K562 (cell line): ENCODE results near the gene NSRP1. TPM values are rescaled to one million over a fixed set of nuclear protein-coding genes. Genes with fewer than 3 reads are reported as not detected.

ENCODE experiments used
- EP300 ChIP-seq: IDR thresholded peaks from 2 replicates; pipeline ENCODE4 v1.6.1; 2012; ENCODE audit warnings: low read length, improper control_type of control experiment
- FOXJ3 ChIP-seq: sonication (generic); formaldehyde crosslinking; IDR thresholded peaks from 2 replicates; pipeline ENCODE4 v1.4.0; 2020; ENCODE audit warnings: mild to moderate bottlenecking, missing genetic modification reagents
- GATA2 ChIP-seq: sonication (generic); formaldehyde crosslinking; IDR thresholded peaks from 2 replicates; pipeline ENCODE4 v1.4.0; 2020; ENCODE audit warnings: mild to moderate bottlenecking, missing genetic modification reagents
- GATAD2B ChIP-seq: fragments of 450-650 bp; IDR thresholded peaks from 2 replicates; pipeline ENCODE4 v1.6.1; 2017; ENCODE audit warnings: mild to moderate bottlenecking, borderline replicate concordance
- HMBOX1 ChIP-seq: sonication (generic); IDR thresholded peaks from 2 replicates; pipeline ENCODE4 v1.6.1; 2016
- ID3 ChIP-seq, 2 experiments: fragments of 250-450 bp in 1 of 2; fragments of 450-650 bp in 1 of 2; sonication (Bioruptor Pico) in 1 of 2; IDR thresholded peaks; 2 replicates each; pipeline versions ENCODE4 v1.6.1 to v1.8.0; 2016 to 2021; ENCODE audit warnings: mild to moderate bottlenecking in 2 of 2, moderate library complexity in 2 of 2, missing compliant biosample characterization in 1 of 2, missing genetic modification characterization in 1 of 2
- IFI16 ChIP-seq: fragments of 250-450 bp; sonication (Bioruptor Pico); IDR thresholded peaks from 2 replicates; pipeline ENCODE4 v2.1.2; 2022; ENCODE audit warnings: mild to moderate bottlenecking, inconsistent platforms
- L3MBTL2 ChIP-seq: fragments of 450-650 bp; IDR thresholded peaks from 2 replicates; pipeline ENCODE4 v1.6.1; 2016; ENCODE audit warnings: mild to moderate bottlenecking, moderate library complexity
- NFXL1 ChIP-seq: fragments of 450-650 bp; formaldehyde crosslinking; IDR thresholded peaks from 2 replicates; pipeline ENCODE4 v1.4.0; 2021; ENCODE audit warnings: mild to moderate bottlenecking
- PML ChIP-seq: IDR thresholded peaks from 2 replicates; pipeline ENCODE4 v1.6.1; 2012; ENCODE audit warnings: low read length, inconsistent platforms
- PYGO2 ChIP-seq: fragments of 450-650 bp; IDR thresholded peaks from 2 replicates; pipeline ENCODE4 v1.6.1; 2016; ENCODE audit warnings: mild to moderate bottlenecking, missing genetic modification characterization, moderate library complexity, missing compliant biosample characterization
- RCOR1 ChIP-seq, 2 experiments: IDR thresholded peaks; 2 replicates each; pipeline ENCODE4 v1.6.1; 2012; ENCODE audit warnings: low read depth in 2 of 2, low read length in 2 of 2, borderline replicate concordance in 1 of 2, improper control_type of control experiment in 1 of 2
- SMARCA5 ChIP-seq: fragments of 450-650 bp; IDR thresholded peaks from 2 replicates; pipeline ENCODE4 v1.6.1; 2016
- SMARCB1 ChIP-seq: IDR thresholded peaks from 2 replicates; pipeline ENCODE4 v1.6.1; 2011; ENCODE audit warnings: improper control_type of control experiment, low read depth; ENCODE audit not compliant: insufficient read length
- SMARCC2 ChIP-seq: fragments of 450-650 bp; IDR thresholded peaks from 2 replicates; pipeline ENCODE4 v1.6.1; 2017; ENCODE audit warnings: antibody characterized with exemption, moderate library complexity, mild to moderate bottlenecking, low read depth
- SREBF2 ChIP-seq: sonication (generic); formaldehyde crosslinking; IDR thresholded peaks from 2 replicates; pipeline ENCODE4 v1.4.0; 2020; ENCODE audit warnings: mild to moderate bottlenecking, missing genetic modification reagents
- SRF ChIP-seq, 2 experiments: fragments of 250-450, 450-650 bp in 1 of 2; sonication (Bioruptor Pico) in 1 of 2; sonication (generic) in 1 of 2; formaldehyde crosslinking; IDR thresholded peaks; 2 replicates each; pipeline versions ENCODE4 v1.5.0 to v1.5.1; 2020 to 2022; ENCODE audit warnings: mild to moderate bottlenecking in 1 of 2, missing genetic modification reagents in 1 of 2
- ZNF146 ChIP-seq: IDR thresholded peaks from one replicate; pipeline ENCODE4 v1.6.1; 2018; ENCODE audit warnings: missing compliant biosample characterization; ENCODE audit not compliant: unreplicated experiment
- ZNF197 ChIP-seq: fragments of 200-800 bp; sonication (Bioruptor generic); IDR thresholded peaks from 2 replicates; pipeline ENCODE4 v1.6.1; 2016; ENCODE audit warnings: low read depth, missing genetic modification characterization, missing compliant biosample characterization
- ZNF584 ChIP-seq: fragments of 200-800 bp; sonication (Bioruptor generic); IDR thresholded peaks from 2 replicates; pipeline ENCODE4 v1.6.1; 2016; ENCODE audit warnings: low read depth, mild to moderate bottlenecking, missing genetic modification characterization, missing compliant biosample characterization
- polyA plus RNA-seq, 8 experiments: library from polyadenylated mRNA; depleted of rRNA in 4 of 8; stranded (reverse) in 5 of 8; unstranded in 3 of 8; fragments of >200 nt; fragmentation: Nextera tagmentation in 2 of 8; fragmentation: Illumina TruSeq in 1 of 8; extraction: Ambion mirVana in 2 of 8; extraction: Trizol in 1 of 8; gene quantifications; 2 replicates each; pipeline versions ENCODE4 v1.2.1 to v1.2.3, GENCODE V29; 2011 to 2014; ENCODE audit warnings: inconsistent platforms in 1 of 8, missing spikeins in 1 of 8
- total RNA-seq, 7 experiments: library from RNA; depleted of rRNA in 6 of 7; stranded (reverse); fragments of >200 nt in 6 of 7; fragmentation: Illumina TruSeq in 2 of 7; extraction: Trizol in 2 of 7; gene quantifications; 2 replicates each; pipeline versions ENCODE4 v1.2.1 to v1.2.3, GENCODE V29; 2011 to 2021; ENCODE audit warnings: low replicate concordance in 1 of 7
- TF ChIP-seq, protein P1 (sequence below): sonication (generic); formaldehyde crosslinking; IDR thresholded peaks from 2 replicates; pipeline ENCODE4 v1.8.1; 2023; ENCODE audit warnings: missing genetic modification reagents, mild to moderate bottlenecking, borderline replicate concordance
- TF ChIP-seq, protein P2 (sequence below): fragments of 450-650 bp; IDR thresholded peaks from 2 replicates; pipeline ENCODE4 v1.6.1; 2017; ENCODE audit warnings: antibody characterized with exemption

NSRP1 gene
- total and polyA plus RNA-seq, 9 of the 15 experiments (the other 6 are each of a cell fraction or from before 2014, with no cell fraction given), result 18.4 to 68.6 (median 32.7) TPM

DNA sequence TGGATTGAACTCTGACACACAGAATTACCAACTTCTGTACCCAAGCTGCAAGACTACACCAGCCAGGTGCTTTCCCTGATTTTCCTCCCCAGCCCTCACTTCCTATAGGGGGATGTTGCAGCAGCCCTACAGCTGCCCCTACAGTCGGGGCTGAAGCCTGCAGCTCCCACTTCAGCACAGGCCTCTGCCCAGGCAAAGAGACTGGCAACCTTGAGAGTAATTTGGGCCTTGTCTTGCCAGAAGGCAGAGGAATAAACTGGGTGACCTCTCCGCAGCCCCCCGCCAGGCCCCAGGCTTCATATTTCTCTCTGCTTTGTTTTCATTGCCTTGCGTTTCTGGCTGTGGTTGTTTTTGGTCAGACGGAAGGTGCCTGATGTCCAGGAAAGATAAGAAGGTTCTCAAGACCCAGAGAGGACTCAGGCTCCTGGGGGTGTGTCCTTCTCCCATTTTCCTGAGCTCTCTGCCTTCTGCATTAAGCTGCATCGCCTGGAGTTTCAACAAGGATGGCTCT is 86.9 kb downstream of the NSRP1 start (continued):
- no peak for TF ChIP-seq FOXJ3 (CRISPR knock-in tag)
- TF ChIP-seq PML, result no peak
- TF ChIP-seq RCOR1 (IDR thresholded peaks at IDR 0.05; ENCODE audit: borderline replicate concordance in 1 of 2, low read depth in 2 of 2, low read length in 2 of 2), result peak in 1 of 2 experiments; percentile 8; a peak in 1 of 4 replicates
- no peak for TF ChIP-seq ZNF146 (CRISPR knock-in tag)
- no peak for TF ChIP-seq ID3 (CRISPR knock-in tag; IDR thresholded peaks at IDR 0.05)
- TF ChIP-seq ID3 (tag; IDR thresholded peaks at IDR 0.05), result no peak
- TF ChIP-seq ZNF584 (CRISPR knock-in tag), result no peak
- TF ChIP-seq SMARCC2, result no peak
- no peak for TF ChIP-seq HMBOX1
- peak; percentile 41; the same call in 1 of the 2 replicates for TF ChIP-seq L3MBTL2
- TF ChIP-seq SMARCB1, result no peak
- no peak for TF ChIP-seq EP300
- TF ChIP-seq SRF (CRISPR knock-in tag; IDR thresholded peaks at IDR 0.05), result peak in 1 of 2 experiments; percentile 92; a peak in 2 of 4 replicates
- TF ChIP-seq, protein P1, sequence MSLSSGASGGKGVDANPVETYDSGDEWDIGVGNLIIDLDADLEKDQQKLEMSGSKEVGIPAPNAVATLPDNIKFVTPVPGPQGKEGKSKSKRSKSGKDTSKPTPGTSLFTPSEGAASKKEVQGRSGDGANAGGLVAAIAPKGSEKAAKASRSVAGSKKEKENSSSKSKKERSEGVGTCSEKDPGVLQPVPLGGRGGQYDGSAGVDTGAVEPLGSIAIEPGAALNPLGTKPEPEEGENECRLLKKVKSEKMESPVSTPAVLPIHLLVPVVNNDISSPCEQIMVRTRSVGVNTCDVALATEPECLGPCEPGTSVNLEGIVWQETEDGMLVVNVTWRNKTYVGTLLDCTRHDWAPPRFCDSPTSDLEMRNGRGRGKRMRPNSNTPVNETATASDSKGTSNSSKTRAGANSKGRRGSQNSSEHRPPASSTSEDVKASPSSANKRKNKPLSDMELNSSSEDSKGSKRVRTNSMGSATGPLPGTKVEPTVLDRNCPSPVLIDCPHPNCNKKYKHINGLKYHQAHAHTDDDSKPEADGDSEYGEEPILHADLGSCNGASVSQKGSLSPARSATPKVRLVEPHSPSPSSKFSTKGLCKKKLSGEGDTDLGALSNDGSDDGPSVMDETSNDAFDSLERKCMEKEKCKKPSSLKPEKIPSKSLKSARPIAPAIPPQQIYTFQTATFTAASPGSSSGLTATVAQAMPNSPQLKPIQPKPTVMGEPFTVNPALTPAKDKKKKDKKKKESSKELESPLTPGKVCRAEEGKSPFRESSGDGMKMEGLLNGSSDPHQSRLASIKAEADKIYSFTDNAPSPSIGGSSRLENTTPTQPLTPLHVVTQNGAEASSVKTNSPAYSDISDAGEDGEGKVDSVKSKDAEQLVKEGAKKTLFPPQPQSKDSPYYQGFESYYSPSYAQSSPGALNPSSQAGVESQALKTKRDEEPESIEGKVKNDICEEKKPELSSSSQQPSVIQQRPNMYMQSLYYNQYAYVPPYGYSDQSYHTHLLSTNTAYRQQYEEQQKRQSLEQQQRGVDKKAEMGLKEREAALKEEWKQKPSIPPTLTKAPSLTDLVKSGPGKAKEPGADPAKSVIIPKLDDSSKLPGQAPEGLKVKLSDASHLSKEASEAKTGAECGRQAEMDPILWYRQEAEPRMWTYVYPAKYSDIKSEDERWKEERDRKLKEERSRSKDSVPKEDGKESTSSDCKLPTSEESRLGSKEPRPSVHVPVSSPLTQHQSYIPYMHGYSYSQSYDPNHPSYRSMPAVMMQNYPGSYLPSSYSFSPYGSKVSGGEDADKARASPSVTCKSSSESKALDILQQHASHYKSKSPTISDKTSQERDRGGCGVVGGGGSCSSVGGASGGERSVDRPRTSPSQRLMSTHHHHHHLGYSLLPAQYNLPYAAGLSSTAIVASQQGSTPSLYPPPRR (CRISPR knock-in tag), result no peak
- no peak for TF ChIP-seq SMARCA5
- no peak for TF ChIP-seq IFI16 (CRISPR knock-in tag)
- no peak for TF ChIP-seq NFXL1 (CRISPR knock-in tag)
- TF ChIP-seq PYGO2 (tag), result no peak
- peak; percentile 45; the same call in 1 of the 2 replicates for TF ChIP-seq GATA2 (CRISPR knock-in tag)
- TF ChIP-seq SREBF2, result no peak
- TF ChIP-seq GATAD2B, result no peak
- TF ChIP-seq, protein P2, sequence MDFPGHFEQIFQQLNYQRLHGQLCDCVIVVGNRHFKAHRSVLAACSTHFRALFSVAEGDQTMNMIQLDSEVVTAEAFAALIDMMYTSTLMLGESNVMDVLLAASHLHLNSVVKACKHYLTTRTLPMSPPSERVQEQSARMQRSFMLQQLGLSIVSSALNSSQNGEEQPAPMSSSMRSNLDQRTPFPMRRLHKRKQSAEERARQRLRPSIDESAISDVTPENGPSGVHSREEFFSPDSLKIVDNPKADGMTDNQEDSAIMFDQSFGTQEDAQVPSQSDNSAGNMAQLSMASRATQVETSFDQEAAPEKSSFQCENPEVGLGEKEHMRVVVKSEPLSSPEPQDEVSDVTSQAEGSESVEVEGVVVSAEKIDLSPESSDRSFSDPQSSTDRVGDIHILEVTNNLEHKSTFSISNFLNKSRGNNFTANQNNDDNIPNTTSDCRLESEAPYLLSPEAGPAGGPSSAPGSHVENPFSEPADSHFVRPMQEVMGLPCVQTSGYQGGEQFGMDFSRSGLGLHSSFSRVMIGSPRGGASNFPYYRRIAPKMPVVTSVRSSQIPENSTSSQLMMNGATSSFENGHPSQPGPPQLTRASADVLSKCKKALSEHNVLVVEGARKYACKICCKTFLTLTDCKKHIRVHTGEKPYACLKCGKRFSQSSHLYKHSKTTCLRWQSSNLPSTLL, result no peak
- no peak for TF ChIP-seq ZNF197
